Superior temporal gyrus (tissue), 1 donor: ENCODE data around the gene GTF3C5.
"Not testable (repeated sequence)": the region's sequence is repeated elsewhere in the genome, so short reads cannot be mapped to it uniquely, and the experiment has no call there.

ENCODE experiments used
- DNase-seq: peaks from one replicate; pipeline ENCODE4 v3.0.0-alpha.2; 2016; ENCODE audit errors: extremely low spot score

The GTF3C5 gene, protein sequence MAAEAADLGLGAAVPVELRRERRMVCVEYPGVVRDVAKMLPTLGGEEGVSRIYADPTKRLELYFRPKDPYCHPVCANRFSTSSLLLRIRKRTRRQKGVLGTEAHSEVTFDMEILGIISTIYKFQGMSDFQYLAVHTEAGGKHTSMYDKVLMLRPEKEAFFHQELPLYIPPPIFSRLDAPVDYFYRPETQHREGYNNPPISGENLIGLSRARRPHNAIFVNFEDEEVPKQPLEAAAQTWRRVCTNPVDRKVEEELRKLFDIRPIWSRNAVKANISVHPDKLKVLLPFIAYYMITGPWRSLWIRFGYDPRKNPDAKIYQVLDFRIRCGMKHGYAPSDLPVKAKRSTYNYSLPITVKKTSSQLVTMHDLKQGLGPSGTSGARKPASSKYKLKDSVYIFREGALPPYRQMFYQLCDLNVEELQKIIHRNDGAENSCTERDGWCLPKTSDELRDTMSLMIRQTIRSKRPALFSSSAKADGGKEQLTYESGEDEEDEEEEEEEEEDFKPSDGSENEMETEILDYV

DNA sequence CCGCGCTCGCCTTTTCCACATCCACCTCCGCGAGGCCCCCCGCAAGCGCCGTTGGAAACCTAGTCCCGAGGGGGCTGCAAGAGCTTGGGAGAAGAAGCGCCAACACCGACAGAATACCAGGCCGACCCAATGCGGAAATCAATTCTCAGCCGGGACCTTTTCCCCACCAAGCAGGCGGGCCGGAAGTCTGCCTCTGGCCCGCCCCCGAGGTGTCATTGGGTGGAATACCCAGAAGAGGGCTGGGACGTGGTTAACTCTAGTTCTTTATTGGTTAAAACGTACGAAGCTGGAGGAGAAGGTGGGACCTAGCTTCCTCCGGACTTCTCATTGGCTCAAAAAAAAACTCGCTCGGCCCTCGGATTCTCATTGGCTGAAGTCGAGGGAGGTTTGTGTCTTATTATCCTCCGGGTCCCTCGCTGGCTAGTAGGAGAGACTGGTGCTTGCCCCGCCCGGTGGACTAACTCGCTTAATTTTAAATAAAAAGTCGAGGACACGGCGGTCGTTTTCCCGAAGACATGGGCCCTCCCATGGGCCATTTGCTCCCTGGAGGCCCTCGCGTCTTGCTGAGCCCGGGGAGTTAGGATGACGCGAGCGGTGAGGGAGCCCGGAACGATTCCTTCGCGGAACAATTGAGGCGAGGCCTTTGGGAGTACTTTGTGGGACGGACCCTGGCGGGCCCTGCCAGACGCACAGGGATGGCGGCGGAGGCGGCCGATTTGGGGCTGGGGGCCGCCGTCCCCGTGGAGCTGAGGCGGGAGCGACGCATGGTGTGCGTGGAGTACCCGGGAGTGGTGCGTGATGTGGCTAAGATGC, at the start of gene GTF3C5:
Gene GTF3C5, plus strand, starts transcription at position 681 of the 813 bp plus-strand sequence. Its CDS starts 15 bp downstream, at position 696.
- DNase-seq = peak; percentile 100

DNA sequence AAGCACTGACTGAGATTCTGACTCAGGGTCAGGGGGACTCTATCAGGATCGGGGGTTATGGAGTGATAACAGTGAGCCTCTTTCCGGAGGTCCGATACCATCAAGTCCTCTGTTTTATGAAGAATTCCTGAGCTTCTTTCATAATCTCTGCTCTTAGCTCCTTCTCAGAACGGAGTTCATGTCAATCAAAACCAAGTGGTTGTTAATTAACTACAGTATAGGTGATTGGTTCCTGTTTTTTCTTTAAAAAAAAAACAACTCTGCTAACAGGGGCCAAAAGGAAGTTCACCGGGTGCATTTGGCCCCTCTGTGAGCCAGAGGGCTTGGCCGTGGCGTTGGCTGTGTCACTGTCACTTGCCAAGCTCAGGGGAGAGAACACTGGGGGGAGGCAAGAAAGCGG, 48.3 kb upstream of the GTF3C5 start:
- no peak for DNase-seq

DNA sequence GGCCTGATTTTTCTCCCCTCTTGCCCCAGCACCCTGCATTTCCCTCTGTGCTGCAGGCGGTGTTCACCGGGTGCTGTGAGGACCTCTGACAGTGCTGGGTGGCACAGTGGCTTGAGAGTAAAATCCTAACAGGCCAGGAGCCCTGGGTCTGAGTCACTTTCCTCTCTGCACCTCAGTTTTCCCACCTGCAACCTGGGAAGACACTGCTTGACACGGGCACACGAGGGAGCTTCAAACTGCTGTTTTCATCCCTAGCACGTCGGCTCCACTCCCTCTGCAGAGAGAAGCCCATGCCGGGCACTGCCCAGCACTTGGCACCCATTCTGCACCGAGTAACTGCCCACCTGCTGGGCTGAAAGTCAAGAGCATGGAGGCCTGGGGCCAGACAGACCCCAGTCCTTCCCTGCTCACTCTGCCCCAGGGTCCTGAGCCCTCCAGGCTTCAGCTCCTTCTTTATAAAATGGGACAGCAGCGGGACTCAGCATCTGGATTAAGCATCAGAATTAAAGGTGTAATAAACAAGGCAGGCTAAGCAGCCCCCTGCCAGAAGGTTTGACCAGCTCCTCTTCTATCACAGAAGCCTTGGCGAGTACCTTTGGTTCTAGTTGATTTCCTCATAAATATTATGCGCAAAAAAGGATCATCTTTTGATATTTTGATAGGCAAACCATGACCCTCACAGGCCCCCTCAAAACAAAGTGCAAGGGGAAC, 47.2 kb upstream of the GTF3C5 start:
- no peak for DNase-seq

DNA sequence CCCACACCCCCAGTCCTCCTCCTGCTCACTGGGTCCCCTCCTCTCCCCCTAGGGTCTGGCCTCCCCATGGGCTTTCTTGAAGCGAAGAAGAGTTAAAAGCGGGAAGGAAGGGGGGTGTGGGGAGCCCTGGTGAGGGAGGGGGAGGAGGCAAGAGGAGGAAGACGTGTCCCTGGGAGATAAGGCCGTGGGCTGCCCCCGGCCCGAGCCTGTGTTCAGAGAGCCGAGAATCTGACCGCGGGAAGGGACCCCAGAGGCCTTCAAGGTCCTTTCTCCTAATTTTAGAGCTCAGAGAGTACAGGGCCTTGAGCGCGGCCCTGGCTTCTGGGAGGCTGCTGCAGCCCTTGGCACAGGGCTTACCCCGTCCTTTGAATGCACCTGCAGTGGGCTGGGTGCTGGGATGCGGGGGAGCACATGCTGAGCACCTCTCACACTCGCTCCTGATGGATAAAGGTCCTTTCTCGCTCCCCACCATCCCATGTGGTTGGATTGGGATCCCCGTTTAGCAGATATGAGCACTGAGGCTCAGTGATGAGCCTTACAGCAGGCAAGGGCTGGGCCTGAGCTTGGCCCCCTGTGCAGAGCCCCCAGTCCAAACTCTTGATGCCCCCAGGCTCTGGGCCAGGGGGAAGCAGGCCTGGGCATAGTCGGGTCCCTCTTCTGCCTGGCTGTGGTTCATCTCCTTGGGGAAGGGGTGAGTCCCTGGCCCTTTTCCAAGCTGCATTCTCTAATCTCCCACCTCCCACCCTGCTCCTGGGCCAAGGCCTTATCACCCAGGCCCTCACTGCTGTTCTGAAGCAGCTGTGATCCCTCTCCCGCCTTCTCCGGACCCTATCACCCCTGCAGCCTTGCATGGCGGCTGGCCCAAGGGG, 46.4 kb upstream of the GTF3C5 start:
- DNase-seq = no peak

DNA sequence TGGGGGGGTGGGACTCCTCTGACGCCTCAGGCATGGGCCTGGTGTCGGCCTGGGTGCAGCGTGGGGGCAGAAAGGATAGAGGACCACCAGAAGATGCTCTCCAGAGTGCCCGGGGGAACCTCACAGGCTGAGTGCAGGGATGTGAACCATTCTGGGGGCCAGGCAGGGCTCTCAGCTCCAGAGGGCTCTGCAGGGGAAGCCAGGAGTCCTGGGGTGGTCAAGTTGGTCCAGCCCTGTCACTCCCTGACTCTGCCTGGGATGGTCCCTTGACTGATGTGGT, 45.8 kb upstream of the GTF3C5 start:
- no peak for DNase-seq

DNA sequence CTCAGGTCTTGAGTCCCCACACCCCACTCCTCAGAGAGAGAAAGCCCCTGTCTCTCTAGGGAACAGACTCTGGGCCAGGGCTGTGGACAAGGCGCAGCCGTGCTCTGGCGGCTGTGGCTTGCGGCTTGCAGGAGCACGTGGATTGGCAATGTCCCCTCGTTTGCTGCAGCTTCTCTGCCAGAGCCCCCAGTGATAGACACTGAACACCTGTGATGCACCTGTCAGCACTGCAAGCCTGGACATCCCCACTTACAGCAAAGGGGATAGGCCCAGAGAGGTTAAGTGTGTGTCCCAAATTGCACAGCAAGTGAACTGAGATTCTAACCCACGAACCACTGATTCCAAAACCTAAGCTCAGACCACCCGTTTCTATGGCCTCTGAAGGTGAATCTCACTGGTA, 45.3 kb upstream of the GTF3C5 start:
- DNase-seq = no peak

DNA sequence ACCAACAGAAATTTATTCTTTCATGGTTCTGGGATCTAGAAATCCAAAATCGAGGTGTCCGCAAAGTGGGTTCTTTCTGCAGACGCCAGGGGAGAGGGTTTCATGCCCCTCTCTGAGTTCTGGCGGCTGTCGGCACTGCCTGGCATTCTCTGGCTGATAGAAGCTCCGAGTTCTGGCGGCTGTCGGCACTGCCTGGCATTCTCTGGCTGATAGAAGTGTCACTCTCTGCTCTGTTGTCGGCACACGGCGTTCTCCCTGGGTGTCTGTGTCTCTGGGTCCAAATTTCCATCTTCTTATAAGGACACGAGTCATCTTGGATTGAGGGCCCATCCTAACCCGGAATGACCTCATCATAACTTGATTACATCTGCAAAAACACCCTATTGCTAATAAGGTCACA, 44.7 kb upstream of the GTF3C5 start:
- no peak for DNase-seq

DNA sequence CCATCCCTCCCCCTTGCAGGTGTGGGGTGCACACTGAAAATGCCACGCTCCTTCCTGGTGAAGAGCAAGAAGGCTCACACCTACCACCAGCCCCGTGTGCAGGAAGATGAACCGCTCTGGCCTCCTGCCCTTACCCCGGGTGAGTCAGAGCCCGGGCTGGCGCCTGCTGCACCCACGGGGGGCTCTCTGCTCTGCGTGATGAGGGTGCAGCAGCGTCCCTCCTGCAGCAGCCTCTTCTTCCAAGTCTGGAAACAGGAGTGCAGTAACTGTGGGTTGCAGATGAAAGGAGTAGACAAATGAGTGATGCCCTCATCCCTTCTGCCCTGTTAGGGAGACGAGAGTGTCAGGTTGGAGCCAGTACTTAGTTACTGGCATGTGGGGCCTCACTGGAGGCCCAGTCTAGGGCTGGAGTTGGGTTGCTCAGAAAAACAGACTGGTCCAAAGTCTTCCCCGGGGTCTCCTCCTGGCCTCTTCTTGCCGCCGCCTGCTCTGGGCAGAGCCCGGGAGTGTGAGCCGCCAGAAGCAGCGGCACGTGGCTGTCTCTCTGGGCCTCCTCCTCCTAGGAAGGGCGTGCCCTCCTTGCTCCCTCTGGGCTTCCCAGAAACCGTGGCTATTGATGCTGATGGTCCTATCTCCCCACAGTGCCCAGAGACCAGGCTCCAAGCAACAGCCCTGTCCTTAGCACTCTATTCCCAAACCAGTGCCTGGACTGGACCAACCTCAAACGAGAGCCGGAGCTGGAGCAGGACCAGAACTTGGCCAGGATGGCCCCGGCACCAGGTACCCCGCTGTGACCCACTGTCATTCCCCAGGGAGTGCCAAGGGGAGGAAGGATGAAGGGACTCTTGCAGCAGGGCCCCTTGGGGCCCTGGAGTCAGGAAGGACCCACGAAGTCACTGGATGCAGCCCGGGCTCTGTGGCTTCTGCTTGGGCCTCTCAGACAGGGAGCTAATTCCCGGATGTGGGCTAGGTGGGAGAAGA, 43.9 kb upstream of the GTF3C5 start:
- no peak for DNase-seq

DNA sequence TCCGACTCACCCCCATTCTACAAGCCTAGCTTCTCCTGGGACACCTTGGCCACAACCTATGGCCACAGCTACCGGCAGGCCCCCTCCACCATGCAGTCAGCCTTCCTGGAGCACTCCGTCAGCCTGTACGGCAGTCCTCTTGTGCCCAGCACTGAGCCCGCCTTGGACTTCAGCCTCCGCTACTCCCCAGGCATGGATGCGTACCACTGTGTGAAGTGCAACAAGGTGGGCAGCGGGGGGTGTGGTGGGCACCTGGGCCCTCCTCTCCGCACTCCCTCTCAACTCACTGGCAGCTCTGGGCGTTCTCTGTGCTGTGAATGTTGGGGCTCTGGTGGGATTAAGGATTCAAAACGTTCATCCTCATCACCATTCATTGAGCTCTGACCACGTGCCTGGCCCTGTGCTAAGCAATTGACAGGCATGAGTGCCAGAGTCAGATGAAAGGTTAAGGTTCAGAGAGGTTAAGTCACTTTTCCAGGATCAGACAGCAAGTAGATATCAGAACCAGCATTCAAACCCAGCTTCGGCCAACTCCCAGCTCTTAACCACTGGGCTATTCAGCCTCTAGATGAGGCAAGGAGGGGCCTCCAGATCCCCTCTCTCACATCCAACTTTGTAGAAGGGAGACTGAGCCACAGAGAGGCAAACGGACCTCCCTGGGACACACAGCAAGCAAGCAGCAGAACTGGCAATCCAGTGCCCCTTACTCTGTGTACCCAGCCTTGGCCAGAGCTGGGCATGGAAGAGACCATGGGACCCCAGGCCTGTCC, 42.4 kb upstream of the GTF3C5 start:
- no peak for DNase-seq

DNA sequence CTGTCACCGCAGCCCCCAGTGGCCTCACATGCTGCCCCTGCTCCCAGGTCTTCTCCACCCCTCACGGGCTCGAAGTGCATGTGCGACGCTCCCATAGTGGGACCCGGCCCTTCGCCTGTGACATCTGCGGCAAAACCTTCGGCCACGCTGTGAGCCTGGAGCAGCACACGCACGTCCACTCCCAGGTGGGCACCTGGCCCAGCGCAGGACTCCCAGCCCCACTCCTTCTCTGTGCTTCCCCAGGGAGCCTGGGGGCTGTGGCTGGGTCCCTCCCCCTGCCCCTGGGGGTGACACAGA, 41.8 kb upstream of the GTF3C5 start:
- no peak for DNase-seq

DNA sequence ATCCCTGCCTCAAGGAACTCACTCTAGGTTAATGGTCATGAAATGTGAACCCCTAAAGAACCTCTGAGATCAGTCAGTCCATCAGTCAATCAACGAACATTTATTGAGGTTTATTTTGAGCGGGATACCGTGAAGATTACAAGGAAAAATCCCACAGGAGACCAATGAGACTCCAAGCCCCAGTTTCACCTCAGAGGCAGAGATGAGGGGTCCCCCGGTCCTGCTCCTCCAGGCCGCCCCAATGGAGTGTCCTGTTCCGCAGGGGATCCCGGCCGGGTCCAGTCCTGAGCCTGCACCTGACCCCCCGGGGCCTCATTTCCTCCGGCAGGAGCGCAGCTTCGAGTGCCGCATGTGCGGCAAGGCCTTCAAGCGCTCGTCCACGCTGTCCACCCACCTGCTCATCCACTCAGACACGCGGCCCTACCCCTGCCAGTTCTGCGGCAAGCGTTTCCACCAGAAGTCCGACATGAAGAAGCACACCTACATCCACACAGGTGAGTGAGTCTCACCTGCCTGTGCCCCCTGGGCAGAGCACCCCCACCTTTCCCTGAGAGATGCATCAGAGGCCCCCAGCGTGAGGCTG, 41.3 kb upstream of the GTF3C5 start:
- DNase-seq = no peak

DNA sequence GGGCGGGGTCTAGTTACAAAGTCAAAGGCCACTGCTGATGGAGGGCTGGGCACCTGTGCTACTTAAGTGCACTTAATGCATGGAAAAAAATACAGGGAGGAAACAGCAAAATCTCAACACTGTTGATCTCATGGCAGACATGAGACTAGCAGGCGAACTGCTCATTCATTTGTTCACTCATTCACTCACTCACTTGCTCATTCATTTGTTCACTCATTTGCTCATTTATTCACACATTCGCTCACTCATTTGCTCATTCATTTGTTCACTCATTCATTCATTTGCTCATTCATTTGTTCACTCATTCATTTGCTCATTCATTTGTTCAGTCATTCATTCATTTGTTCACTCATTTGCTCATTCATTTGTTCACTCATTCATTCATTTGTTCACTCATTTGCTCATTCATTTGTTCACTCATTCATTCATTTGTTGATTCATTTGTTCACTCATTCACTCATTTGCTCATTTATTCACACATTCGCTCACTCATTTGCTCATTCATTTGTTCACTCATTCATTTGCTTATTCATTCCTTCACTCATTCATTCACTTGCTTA, 40.7 kb upstream of the GTF3C5 start:
- DNase-seq = not testable (repeated sequence)

DNA sequence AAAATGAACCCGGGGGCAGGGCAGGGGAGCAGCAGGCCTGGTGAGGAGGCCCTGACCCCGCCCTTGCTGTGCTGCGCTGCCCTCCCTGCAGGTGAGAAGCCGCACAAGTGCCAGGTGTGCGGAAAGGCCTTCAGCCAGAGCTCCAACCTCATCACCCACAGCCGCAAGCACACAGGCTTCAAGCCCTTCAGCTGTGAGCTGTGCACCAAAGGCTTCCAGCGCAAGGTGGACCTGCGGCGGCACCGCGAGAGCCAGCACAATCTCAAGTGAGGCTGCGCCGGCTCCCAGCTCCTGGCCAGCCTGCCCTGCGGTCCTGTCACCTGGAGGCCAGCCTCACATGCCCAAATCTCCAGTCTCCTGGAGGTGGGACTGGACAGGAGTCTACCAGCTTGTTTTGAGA, 40.0 kb upstream of the GTF3C5 start:
- no peak for DNase-seq

DNA sequence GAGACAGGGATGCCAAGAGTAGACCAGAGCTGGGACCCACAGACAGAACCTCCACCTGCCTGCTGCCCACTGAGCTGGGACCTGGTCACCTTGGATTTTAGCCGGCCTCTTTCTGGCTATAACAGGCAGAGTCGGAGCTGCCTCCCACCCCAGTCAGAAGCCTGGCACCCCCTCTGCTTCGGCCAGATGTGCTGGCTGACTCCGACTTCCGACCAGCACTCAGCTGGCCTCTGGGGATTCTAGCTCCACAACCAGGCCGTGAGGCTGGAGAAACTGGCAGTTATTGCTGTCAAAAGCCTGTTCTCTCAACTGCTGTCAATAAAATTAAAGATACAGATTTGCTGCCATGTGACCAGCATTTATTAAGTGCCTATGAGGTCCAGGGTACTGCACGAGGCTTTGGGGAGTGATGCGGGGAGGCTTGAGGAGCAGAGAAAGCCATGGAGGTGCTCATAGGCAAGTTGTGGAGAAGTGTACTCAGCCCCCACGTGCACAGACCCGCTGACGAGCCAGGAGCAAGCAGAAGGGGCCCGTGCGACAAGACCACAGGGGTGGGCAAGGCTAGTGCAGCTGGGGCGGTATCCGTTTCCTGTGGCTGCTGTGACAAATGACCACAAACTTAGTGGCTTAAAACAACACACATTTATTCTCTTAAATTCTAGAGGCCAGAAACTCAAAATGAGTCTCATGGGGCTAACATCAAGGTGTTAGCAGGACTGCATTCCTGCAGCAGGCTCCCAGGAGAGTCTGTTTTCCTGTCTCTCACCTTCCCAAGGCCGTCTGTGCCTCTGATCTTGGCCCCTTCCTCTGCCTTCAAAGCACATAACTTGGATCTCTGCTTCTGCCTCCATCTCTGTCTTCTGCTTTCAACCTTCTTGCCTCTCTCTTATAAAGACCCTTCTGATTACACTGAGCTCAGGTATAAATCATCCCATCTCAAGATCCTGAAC, 39.2 kb upstream of the GTF3C5 start:
- no peak for DNase-seq

DNA sequence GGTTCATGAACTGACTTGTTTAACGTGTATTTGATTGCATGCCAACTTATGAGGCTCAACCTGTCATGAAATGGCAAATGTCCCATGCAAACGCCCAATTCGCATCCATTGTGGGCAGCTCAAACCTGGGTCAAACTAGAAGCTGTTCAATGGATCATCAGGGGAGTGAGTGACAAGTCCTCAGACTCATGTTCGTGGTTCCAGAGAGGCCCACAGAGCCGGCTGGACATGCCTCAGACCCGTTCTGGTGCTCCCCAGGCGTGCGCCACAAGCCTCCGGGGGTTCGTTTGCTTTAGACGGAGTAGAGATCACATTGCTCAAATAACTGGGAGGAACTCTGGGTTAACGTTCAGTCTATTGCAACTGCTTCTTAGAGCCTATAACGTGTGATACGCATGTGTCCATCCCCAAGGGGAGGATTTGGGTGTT, 37.3 kb upstream of the GTF3C5 start:
- no peak for DNase-seq

DNA sequence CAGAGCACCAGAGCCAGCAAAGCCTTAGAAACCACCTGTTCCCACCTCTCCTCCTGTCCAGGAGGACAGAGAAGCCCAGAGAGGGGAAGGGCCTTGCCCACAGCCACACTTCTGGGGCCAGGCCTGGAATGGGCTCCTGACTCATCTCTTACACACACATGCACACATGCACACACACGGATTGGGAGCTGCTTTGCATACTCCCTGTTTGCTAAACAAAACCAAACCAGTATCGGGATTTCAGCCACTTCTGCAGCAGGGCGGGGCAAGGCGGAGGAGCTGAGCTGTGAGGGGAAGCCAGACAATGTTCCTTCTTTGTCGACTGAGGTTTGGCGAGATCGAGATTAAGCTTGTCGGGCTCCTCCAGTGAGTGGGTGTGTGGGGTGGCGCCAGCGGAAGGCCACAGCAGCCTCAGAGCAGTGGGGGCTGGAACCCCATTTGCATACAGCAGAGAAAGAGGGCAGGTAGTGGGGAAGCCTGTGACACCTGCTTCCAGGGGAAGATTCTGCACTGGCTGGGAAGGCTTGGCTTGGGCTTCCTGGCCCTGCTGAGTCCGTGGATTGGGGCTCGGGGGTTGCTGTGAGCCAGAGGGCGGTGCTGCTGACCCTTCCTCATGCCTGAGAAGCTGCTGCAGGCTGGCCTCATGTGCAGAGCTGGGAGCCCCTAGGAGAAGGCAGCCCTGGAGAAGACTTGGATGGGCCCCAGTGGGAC, 36.2 kb upstream of the GTF3C5 start:
- DNase-seq = no peak

DNA sequence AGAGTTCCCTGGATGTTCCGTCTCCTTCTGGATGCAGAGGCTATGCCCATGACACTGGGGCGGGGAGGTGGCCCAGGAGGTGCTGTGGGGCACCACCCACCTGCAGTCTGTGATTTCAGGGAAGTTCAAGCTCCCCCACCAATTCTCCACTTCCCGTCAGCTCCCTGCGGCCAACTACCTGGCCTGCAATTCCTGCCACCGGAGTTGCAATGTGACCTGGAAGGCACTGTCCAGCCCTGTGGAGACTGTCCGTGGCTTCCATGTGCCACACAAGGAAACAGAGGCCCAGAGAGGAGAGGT, 35.7 kb upstream of the GTF3C5 start:
- DNase-seq = no peak
